Osteocyte (in vitro differentiated cells): ENCODE data around the gene COMT. TPM values are rescaled to one million over a fixed set of nuclear protein-coding genes. Genes with fewer than 3 reads are reported as not detected.

ENCODE experiments used
- DNase-seq: peaks from one replicate; pipeline ENCODE4 v3.0.0; 2021; ENCODE audit warnings: mixed read lengths; ENCODE audit not compliant: unreplicated experiment; ENCODE audit errors: extremely low spot score
- H3K27ac Mint-ChIP-seq: one replicate; pipeline ENCODE4 v1.8.0; 2021; ENCODE audit warnings: mild to moderate bottlenecking, mixed read lengths; ENCODE audit not compliant: unreplicated experiment
- H3K27me3 Mint-ChIP-seq: one replicate; pipeline ENCODE4 v1.8.0; 2021; ENCODE audit warnings: mixed read lengths; ENCODE audit not compliant: unreplicated experiment
- H3K36me3 Mint-ChIP-seq: one replicate; pipeline ENCODE4 v1.8.0; 2021; ENCODE audit warnings: mixed read lengths; ENCODE audit not compliant: unreplicated experiment
- H3K4me1 Mint-ChIP-seq: one replicate; pipeline ENCODE4 v1.8.0; 2021; ENCODE audit warnings: mixed read lengths; ENCODE audit not compliant: unreplicated experiment
- H3K4me3 Mint-ChIP-seq: one replicate; pipeline ENCODE4 v1.8.0; 2021; ENCODE audit warnings: mild to moderate bottlenecking, moderate library complexity, mixed read lengths; ENCODE audit not compliant: unreplicated experiment
- H3K9me3 Mint-ChIP-seq: one replicate; pipeline ENCODE4 v1.8.0; 2021; ENCODE audit warnings: mixed read lengths; ENCODE audit not compliant: unreplicated experiment
- total RNA-seq: library from RNA; stranded (reverse); gene quantifications from 2 replicates; pipeline ENCODE4 v1.2.1, GENCODE V29; 2021
- TF ChIP-seq, protein P1 (sequence below): fragments of 200-600 bp; sonication (generic); IDR thresholded peaks from 2 replicates; pipeline ENCODE4 v1.5.0; 2021; ENCODE audit warnings: antibody characterized with exemption, mild to moderate bottlenecking, moderate library complexity

The COMT gene
- total RNA-seq, 1 donor from 2014 or later = 92.1 TPM

DNA sequence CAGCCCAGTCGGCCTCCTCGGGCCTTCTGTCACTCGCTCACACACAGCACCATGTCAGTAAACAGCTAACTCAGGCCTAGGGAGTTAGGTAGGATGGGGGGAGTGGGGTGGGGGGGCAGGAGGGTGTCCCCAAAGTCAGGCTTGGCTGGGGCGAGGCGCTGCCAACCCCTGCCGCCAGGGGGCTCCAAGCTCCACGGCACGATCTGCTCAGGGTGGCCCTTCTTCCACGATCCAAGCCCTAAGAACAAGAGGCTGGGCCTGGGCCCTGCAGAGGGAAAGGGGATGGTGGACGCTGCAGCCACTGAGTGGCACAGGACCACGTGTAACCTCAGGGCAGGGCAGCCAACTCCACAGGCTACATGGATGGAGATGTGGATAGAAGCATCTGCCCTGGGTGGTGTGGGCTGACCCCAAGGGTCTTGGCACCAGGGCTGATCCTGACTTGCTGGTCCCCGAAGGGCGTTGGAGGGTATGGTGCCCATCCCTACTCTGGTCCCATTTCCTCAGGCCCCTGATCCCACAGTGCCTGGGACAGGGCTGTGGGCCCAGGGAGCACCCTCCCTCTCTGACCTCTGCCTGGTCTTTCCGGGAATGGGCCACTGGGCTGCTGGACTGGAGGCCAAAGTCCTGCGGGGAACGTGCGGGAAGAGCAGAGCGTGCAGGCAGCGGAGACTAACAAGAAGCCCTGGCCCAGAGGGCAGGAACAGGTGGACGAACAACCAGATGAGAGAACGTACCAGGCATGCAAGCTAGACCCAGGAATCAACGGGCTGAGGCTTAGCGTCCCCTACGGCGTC is 29.1 kb downstream of the COMT start:
- DNase-seq = no peak
- no peaks in the 10 kb centered on the region for H3K27me3 Mint-ChIP-seq
- no peaks in the 10 kb centered on the region for H3K9me3 Mint-ChIP-seq
- no peak overlapping the region for H3K4me3 Mint-ChIP-seq
- H3K4me1 Mint-ChIP-seq = peaks cover 11% of the 10 kb centered on the region
- H3K36me3 Mint-ChIP-seq = peaks cover 7% of the 10 kb centered on the region
- no peak overlapping the region for H3K27ac Mint-ChIP-seq
- TF ChIP-seq, protein P1, sequence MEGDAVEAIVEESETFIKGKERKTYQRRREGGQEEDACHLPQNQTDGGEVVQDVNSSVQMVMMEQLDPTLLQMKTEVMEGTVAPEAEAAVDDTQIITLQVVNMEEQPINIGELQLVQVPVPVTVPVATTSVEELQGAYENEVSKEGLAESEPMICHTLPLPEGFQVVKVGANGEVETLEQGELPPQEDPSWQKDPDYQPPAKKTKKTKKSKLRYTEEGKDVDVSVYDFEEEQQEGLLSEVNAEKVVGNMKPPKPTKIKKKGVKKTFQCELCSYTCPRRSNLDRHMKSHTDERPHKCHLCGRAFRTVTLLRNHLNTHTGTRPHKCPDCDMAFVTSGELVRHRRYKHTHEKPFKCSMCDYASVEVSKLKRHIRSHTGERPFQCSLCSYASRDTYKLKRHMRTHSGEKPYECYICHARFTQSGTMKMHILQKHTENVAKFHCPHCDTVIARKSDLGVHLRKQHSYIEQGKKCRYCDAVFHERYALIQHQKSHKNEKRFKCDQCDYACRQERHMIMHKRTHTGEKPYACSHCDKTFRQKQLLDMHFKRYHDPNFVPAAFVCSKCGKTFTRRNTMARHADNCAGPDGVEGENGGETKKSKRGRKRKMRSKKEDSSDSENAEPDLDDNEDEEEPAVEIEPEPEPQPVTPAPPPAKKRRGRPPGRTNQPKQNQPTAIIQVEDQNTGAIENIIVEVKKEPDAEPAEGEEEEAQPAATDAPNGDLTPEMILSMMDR = peak; percentile 96

DNA sequence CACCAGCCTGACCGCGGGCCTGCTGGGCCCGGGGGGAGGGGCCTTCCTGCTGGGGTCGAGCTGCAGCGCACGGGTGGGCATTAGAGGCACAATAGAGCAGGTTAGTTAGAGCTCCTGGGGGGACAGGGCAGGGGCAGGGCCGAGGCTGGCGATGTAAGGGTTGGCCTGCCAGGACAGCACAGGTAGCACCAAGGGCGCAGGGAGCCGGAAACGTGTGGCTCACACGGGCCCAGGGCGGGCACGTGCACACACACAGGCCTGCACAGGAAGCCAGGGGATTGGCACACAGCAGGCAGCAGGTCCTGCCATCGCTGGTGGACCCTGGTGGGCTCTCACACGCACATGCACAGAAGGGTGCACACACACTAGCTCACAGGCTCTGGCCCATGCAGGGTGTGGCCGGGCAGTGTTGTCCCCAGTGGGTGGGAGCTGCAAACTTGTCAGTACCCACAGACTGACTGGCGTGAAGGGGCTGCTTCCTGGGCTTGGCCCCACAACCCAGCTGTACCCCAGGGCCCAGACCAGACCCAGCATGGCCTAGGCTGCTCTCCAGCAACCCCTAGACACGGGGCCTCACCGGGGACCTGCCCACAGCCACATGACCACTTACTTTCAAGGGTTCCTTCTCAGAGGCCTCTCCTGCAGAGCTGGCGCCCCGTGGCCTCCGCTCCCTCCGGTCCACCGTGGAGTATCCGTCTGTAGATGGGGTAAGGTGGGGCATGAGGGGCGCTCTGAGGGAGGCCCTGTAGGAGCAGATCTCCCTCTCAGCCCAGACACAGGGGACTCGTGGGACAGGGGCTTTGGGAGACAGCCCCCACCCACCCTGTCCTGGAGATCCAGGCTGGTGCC is 29.9 kb downstream of the COMT start:
- Mint-ChIP-seq H3K4me1 (peaks cover 11% of the 10 kb centered on the region), H3K36me3 (peaks cover 5% of the 10 kb centered on the region), H3K27me3 (no peaks in the 10 kb centered on the region), H3K9me3 (no peaks in the 10 kb centered on the region), H3K4me3 (no peak overlapping the region), H3K27ac (no peak overlapping the region)
- no peak for DNase-seq
- TF ChIP-seq, protein P1 = no peak

DNA sequence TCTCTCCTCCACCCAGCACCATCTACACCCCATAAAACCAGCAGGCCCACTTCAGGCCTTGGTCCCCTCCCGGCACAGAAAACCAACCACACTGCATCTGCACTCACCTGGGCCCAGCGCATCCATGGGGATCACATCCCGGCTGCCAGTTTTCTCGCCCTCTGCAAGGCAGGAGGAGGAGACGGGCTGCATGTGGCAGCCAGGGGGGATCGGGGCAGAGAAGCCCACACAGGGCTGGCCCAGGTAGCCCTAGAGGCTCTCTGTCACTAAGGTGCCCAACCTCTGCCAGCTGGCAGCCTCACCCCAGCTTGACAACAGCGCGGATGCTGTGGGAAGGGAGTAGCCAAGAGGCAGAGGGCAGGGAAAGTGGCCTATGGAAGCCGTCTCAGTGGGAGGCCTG is 30.7 kb downstream of the COMT start:
- peaks cover 5% of the 10 kb centered on the region for H3K36me3 Mint-ChIP-seq
- peaks cover 11% of the 10 kb centered on the region for H3K4me1 Mint-ChIP-seq
- no peaks in the 10 kb centered on the region for H3K27me3 Mint-ChIP-seq
- H3K9me3 Mint-ChIP-seq = no peaks in the 10 kb centered on the region
- DNase-seq = no peak
- no peak overlapping the region for H3K27ac Mint-ChIP-seq
- TF ChIP-seq, protein P1 = no peak
- no peak overlapping the region for H3K4me3 Mint-ChIP-seq

DNA sequence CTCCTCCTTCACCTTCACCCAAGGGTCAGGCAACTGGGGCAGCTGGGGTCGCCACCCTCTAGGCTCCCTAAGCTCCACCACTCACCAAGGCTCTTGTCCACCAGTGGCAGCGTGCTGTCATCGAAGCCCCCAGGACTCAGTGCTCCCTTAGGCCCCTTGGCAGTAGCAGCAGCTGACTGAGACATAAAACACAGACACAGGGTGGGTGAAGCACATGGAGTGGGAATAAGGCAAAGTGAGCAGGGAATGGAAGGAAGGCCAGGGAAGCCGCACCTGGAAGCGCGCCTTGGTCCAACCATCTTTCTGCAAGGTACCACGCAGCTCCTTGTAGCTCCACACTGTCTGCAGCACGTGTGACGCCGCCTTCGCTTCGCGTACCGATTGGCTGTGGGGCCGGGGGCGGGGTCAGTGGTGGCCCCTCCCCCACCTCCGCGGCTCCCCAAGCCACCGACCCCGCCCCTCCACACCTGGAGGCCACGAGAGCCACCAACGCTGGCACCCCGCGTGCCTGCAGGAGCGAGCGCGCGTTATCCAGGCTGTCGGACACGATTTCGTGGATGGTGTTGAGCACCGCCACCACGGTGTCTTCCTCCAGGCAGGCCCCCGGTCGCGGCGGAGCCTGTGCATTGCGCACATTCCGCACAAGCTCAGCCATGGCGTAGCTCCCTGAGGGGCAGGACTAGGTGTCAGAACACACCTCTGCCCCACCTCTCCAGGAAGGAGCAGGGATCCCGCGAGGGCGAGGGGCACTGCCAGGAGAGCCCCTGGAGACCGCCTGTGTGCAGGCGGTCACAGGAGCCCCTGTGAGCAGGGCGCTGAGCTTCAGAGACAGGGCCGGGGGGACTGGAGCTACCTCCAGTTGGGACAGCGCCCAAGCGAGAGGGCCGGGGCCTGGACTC is 31.3 kb downstream of the COMT start:
- Mint-ChIP-seq H3K27ac (no peak overlapping the region), H3K4me1 (peaks cover 11% of the 10 kb centered on the region), H3K4me3 (no peak overlapping the region), H3K36me3 (peaks cover 5% of the 10 kb centered on the region), H3K27me3 (no peaks in the 10 kb centered on the region), H3K9me3 (no peaks in the 10 kb centered on the region)
- TF ChIP-seq, protein P1 = no peak
- DNase-seq = no peak
